OCI-LY1 (cell line): Measurements from ENCODE around the gene ASB2.

Experiments
- EZH2 ChIP-seq: fragments of 200-600 bp; sonication (generic), shearing (Covaris generic); IDR thresholded peaks from 2 replicates; pipeline ENCODE4 v1.8.0; 2017; ENCODE audit warnings: borderline replicate concordance, mixed run types, mild to moderate bottlenecking, antibody characterized with exemption, low read length, moderate library complexity, mixed read lengths
- TF ChIP-seq, protein P1 (sequence below): fragments of 200-600 bp; sonication (generic), shearing (Covaris generic); IDR thresholded peaks from 2 replicates; pipeline ENCODE4 v1.5.1; 2017; ENCODE audit warnings: mild to moderate bottlenecking, antibody characterized with exemption, low read length, moderate library complexity, mixed read lengths

DNA sequence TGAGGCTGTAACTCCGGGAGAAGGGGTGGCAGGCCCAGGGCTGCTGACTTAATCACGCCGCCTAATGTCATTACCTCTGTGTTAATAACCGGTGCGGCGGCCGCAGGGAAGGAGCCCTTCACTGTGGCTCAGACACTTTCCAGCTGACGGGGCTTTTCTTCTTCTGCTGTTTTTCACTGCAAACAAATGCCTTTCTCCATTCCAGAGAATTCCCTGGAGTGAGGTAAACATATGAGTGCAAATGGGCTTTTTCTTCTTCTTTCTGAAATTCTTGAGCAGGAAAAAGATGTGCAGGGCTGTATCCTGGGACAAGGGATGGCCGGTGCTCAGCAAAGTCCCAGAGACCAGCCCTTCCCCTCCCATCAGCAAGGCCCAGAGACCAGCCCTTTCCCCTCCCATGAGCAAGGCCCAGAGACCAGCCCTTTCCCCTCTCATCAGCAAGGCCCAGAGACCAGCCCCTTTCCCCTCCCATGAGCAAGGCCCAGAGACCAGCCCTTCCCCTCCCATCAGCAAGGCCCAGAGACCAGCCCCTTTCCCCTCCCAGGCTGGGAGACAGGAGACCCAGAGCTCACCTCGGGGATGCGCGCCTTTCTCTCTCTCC is 82.6 kb downstream of the ASB2 start:
- TF ChIP-seq, protein P1, sequence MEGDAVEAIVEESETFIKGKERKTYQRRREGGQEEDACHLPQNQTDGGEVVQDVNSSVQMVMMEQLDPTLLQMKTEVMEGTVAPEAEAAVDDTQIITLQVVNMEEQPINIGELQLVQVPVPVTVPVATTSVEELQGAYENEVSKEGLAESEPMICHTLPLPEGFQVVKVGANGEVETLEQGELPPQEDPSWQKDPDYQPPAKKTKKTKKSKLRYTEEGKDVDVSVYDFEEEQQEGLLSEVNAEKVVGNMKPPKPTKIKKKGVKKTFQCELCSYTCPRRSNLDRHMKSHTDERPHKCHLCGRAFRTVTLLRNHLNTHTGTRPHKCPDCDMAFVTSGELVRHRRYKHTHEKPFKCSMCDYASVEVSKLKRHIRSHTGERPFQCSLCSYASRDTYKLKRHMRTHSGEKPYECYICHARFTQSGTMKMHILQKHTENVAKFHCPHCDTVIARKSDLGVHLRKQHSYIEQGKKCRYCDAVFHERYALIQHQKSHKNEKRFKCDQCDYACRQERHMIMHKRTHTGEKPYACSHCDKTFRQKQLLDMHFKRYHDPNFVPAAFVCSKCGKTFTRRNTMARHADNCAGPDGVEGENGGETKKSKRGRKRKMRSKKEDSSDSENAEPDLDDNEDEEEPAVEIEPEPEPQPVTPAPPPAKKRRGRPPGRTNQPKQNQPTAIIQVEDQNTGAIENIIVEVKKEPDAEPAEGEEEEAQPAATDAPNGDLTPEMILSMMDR, result no peak
- no peak for TF ChIP-seq EZH2
